NCI-H2029 (cell line): ENCODE data around the gene BGN.

Source experiments
- DNase-seq: peaks from one replicate; lab custom pipeline; 2025; lab: John Stamatoyannopoulos, UW

Gene BGN

GRCh38 chrX:153494541-153495361 lies at the start of gene BGN:
BGN (plus strand) TSS chrX:153494980; CDS start chrX:153504632, 9,652 bp downstream.
- no peak for DNase-seq

DNA sequence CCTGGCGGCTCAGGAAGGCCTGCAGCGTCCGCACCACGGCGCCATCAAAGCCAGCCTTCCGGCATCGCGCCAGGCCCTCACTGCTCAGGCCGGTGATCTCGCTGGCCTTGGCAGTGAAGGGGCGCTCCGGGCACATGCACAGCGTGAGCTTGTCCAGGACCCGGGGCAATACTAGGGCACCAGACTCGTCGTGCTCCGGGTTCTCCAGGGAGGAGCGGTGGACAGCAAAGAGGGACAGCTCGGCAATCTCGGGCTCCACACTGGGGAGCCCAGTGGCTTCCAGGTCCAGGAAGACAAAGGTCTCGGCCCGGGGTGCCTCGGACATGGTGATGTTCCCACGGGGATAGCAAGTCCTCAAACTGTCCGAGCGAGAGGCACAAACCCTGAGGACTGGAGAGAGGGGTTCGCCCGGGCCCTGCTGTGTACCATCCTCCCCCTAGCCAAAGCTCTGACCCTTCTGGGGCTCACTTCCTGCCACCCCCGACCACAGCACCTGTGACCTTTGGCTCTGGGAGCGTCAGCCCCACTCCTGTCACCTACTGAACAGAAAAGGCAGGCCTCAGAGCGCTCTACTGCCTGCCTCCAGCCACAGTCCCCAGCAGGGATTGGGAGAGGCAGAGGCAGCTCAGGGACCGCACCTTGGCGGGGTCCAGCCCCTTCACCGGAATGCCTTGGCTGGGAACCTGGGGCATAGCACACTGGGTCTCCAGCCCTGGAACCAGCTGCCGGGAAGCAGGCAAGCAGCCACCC lies 49.5 kb upstream of the BGN start:
- no peak for DNase-seq

DNA sequence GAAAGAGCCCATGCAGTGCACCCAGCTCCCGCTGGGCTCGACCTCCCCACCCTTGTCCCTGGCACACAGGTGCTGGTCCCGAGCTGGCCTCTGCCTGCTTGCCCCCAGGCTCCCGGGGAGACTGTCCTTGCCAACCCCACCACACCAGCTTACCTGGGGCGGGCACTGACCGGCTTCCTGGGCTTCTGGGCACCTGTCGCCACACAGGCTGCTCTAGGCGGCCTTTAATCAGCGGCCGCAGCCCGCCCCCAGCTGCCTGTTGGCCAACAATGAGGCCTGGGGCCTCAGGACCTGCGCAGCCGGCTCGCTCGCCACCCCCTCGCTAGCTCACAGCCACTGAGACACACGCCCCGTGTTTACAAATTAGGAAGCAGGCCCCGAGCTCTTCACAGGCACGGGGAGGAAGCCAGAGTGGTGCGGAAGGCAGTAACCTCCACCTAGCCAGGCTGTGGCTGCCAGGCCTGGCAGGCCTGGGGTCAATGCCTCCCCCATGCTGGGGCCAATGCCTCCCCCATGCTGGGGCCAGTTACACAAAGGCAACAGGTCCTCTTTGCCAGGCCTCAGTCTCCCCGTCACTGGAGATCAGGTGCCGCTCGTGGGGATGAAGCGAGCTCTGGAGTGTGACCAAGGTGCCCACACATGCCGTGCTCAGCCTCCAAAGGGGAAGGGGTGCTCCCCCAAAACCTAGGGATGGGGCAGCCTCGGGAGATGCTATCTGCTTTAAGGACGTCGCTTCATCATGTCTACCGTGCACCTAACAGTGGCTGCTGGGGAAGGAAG lies 48.7 kb upstream of the BGN start, which contains the start of gene TREX2:
Gene TREX2 (minus strand): TSS at position 201 of the 780 bp plus-strand sequence. CDS start 626 bp downstream, outside the sequence.
- DNase-seq: no peak

DNA sequence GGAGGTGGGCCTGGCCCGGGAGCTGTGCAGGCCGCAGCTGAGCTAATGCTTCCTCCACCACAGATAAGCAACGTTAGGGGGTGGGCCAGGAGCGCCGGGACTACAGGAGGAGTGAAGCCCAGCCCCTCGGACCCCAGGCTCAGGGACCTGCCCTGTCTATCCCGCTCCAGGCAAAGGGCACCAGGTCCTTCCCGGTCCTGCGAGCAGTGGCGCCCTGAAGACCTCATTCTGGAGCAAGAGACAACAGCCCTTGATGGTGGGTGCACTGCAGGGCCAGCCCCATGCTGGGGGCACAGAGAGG lies 48.2 kb upstream of the BGN start:
- DNase-seq: no peak

GRCh38 chrX:153446950-153447580 lies 47.7 kb upstream of the BGN start:
- DNase-seq: no peak

DNA sequence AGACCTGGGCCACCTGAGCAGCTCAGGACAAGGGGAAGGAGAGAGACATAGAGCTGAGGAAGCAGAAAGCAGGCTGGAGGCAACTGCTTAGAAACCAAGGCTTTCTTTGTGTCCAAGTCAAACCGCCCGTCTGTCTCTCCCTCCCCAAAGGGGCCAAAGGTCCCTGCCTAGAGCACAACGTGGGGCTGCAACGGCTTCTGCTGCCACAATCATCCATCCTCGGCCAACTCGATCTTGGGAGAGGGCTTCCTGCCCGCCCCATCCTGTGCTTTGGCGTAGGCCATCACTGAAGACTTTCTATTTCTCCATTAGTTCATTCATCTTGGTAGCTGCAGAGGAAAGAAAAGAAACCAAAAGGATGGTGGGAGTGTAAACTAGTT lies 47.2 kb upstream of the BGN start:
- no peak for DNase-seq

DNA sequence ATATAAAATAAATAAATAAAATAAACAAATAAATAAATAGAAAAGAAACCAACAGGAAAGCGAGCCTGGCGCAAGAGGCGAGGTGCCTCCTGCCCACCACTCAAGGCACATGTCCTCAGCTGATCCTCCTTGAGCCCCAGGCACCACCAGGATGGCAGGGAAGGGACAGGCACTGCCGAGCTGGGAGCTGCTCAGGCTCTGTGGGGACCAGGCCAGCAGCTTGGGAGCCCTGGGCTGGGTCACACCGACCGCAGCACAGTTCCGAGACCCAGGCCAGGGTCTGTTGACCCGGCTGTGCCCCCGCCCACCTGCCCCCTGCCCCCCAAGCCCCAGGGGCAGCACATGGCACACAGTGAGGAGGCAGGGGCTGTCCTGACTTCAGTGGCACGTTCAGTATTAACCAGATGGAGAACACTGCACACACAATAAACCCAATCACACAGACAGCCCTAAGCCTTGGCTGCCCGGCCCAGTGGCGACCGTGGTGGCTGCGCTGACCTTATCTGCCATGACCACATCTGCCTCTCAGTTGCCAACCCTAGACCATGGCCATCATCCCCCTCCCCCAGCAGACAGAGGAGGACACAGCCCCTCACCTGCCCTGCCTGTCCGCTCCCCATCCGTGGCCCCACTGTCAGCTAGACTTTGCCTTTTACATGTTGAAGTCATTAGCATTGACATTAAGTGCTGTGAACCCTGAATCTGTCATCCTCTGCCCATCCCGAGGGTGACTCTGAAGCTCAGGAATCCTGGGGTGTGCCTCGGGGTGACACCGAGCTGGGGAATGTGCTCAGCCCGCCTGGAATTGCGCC lies 46.0 kb upstream of the BGN start:
- DNase-seq: no peak

DNA sequence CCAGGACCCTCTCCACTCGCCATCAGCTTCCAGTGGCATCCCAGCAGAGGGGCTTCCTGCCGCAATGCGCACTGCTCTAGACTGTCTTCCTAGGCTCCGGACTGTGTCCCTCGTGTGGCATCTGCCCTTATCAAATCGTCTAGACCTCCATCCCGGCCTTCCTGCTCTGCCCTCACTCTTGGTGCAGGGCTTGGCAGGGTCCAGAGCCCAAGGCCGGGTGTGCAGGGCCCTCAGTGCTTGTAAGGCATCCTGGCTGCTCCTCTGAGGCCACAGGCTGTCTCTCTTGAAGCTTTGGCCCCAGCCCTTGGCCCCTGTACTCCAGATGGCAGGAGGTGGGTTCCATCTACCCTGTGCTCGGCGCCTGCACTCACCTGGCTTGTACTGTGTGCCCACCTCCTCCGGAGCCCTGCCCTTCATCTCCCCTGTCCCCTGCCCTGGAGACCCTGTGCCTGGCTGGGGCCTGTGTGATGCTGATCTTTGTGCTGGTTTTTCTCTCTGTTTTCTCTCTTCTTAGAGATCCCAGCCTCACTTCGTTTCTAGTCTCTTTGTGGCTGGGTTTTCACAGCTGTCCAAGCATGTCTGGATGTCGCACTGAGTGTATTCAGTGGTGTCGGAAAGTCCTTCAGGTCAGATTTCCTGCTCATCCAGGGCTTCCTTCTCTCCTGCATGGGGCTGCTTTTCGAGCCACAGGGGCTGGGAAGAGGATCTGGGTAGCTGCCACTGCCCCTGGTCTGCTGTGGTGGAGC lies 45.2 kb upstream of the BGN start:
- no peak for DNase-seq

DNA sequence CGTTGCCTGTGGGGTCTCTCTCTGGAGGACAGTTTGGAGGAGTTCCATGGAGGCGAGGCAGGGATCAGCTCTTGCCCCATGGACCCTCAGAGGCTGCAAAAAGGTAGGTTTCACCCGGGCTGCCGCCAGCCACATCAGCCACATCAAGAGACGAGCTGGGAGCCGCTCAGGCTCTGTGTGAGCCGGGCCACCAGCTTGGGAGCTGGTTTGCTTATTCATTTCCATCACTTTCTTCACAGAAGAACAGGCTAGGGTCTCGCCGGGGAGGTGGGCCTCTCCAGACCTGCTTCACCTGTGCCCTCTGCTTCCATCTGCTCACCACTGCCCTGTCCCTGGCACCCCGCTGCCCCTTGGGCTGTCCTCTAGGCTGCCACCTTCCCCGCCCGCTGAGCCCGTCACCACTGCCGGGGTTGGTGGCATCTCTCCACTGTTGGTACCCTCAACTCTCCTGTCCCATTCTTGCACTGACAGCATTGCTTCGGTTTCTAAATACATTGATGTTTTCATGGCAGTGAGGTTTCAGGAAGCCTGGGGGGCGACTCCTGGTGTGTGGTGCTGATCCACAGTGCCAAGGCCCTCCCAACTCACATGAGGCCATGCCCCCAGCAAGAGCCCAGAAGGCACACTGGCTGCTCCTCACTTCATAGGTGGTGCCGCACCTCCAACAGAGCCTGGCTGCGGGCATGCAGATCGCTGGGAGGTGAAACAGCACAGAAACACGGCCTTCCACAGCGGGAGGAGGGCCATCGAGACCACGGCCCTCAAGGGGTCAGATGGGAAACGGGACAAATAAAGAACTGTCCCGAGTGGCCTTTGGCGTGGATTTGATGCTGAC lies 44.4 kb upstream of the BGN start:
- DNase-seq: no peak

DNA sequence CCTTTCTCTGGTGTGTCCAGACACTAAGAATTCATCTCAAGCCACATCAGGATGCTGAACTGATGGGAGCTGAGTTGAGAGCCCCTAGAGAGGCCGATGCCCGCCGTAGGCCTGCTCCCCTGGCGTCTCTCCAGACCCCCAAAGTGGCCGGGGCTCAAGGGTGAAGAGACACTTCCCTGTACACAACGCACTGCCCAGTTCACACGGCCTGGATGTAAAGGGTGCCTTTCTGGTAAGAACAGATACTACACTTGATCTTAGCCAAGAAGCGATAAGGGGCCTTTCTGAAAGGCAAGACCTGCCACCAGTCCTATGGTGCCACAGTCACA lies 43.9 kb upstream of the BGN start:
- DNase-seq: no peak

GRCh38 chrX:153454901-153455550 lies 39.8 kb upstream of the BGN start:
- DNase-seq: no peak

DNA sequence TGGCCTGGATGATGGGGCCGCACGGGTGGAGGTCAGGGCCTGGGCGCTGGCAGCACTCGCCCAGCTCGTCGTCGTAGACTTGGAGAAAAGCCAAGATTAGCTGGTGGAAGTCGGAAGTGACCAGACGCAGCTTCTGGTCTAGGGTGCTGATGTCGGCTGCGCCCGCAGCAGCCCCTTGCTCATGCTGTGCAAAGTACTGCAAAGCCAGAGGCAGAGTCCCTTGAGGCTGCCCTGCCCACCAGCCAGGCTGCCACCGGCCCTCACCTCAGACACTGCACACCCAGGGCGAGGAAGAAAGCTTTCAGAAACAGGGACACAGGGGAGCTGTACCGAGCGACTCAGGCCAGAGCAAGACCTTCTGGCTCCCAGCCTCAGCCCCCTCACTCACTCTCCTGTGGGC lies 39.2 kb upstream of the BGN start:
- DNase-seq: no peak

GRCh38 chrX:153456161-153456560 lies 38.6 kb upstream of the BGN start:
- peak; percentile 15 for DNase-seq

- DNase-seq: no peak
Measured at GRCh38 chrX:153456704-153457103, 38.1 kb upstream of the BGN start.

GRCh38 chrX:153457136-153457825 lies 37.5 kb upstream of the BGN start:
- DNase-seq: no peak

DNA sequence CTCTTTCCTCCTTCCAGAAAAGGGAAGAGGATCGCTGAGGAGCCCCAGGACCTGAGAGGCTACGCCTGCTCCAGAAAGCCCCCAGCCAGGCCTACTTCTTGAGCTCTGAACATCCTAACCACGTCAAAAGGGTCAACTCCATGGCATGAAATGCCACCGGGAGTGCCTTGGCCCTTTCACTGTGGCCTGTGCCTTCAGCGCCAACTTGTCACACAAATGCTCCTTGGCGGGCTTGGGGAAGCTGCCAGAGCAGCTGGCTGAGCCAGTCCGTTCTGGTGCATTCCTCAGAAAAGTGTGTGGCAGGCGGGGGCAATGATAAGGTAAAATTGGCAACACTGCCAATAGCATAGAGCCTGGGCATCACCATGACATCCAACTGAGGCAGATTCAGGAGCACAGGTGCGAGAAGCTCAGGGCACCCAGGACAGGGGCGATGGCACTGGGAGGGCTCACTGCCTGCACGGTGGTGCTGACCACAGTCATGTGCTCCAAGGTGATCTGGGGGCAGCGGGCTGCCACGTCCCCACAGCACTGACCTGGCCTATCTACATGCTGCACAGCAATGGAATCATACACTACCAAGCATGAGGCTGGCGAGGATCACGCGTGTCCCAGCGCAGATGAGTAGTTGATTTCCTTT lies 36.8 kb upstream of the BGN start:
- DNase-seq: no peak

DNA sequence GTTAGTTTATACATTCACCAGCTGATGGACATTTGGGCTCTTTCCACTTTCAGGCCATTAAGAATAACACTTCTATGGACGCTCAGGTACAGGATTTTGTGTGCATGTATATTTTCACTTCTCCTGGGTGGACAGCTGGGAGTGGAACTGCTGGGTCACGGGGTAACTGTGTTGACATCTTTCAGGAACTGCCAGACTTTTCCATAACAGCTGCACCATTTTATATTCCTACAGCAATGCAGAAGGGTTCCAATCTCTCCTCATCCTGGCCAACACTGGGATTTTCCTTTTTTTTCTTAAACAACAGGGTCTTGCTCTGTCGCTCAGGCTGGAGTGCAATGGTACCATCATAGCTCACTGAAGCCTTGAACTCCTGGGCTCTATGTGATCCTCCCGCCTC lies 36.3 kb upstream of the BGN start:
- DNase-seq: no peak

GRCh38 chrX:153459986-153460385 lies 34.8 kb upstream of the BGN start:
- no peak for DNase-seq
